NCI-H345 (cell line): Measurements from ENCODE around the gene NOC2L.
"Not testable (repeated sequence)": the region's sequence is repeated elsewhere in the genome, so short reads cannot be mapped to it uniquely, and the experiment has no call there.

ENCODE experiments used
- DNase-seq: peaks from one replicate; lab custom pipeline; 2025; lab: John Stamatoyannopoulos, UW

NOC2L gene

GRCh38 chr1:993379-993995 is 34.4 kb upstream of the NOC2L start:
- DNase-seq = no peak

GRCh38 chr1:992362-992761 is 33.3 kb upstream of the NOC2L start:
- DNase-seq = no peak

DNA sequence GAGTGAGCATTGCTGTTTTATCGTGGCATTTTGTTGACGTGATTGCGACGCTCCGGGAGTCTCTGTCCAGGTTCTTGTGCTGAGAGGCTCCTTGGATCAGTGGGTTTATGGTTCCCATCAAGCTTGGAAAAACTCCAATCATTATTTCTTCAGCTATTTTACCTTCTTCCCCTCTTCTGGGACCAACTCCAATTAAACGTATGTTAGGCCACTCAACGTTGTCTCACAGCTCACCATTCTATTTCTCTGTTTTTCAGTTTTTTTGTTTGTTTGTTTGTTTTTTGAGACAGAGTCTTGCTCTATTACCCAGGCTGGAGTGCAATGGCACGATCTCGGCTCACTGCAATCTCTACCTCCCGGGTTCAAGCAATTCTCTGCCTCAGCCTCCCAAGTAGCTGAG is 32.8 kb upstream of the NOC2L start:
- no peak for DNase-seq

- not testable (repeated sequence) for DNase-seq
These were observed 32.2 kb upstream of the NOC2L start for GRCh38 chr1:991275-991674.

DNA sequence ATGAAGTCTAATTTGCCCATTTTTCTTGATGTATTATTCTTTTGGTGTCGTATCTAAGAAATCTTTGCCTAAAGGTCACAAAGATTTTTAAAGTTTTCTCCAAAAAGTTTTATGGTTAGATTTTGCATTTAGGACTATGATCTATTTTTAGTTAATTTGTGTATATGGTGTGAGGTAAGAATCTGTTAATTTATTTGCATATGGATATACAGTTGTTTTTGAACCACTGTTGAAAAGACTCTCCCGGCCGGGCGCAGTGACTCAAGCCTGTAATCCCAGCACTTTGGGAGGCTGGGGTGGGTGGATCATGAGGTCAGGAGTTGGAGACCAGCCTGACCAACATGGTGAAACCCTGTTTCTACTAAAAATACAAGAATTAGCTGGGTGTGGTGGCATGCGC is 29.0 kb upstream of the NOC2L start:
- not testable (repeated sequence) for DNase-seq

- no peak for DNase-seq
These were observed 26.1 kb upstream of the NOC2L start for GRCh38 chr1:985126-985525.

DNA sequence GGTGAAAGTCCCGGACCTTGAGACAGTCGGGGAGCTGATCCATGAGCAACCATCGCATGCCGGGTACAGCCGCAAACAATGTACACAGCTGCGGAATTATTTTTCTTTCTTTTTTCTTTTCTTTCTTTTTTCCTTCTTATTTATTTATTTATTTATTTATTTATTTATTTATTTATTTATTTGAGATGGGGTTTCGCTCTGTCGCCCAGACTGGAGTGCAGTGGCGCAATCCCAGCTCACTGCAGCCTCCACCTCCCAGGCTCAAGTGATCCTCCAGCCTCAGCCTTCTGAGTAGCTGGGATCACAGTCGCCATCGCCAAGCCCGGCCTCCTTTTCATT is 25.4 kb upstream of the NOC2L start:
- DNase-seq = no peak

DNA sequence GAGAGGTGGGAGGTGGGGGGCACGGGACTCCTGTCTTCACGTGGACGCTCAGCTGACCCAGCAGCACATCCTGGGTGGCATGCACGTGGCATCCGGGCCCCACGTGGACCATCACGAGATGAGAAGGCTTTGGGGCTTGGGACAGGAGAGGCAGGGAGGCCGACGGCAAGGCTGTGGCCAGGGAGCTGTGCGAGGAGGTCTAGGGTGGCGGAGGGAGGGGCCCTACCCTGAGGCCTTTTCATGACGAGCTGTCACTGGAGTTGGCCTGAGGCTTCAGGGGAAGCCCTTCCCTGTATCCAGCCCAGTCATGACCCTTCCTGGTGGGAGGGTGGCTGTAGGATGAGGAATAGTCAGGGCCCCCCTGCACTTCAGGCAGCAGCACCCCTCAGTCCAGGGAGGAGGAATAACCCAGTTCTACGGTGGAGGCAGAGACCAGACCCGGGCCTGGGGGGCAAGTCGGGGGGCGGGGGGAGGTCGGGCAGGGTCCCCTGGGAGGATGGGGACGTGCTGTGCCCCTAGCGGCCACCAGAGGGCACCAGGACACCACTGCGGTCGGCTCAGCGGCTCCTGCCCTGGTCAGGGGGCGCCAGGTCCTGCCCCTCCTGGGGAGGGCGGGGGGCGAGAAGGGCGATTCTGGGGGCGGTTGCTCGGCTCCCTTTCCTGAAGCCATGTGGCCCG is 24.9 kb upstream of the NOC2L start:
- peak; percentile 19 for DNase-seq

DNA sequence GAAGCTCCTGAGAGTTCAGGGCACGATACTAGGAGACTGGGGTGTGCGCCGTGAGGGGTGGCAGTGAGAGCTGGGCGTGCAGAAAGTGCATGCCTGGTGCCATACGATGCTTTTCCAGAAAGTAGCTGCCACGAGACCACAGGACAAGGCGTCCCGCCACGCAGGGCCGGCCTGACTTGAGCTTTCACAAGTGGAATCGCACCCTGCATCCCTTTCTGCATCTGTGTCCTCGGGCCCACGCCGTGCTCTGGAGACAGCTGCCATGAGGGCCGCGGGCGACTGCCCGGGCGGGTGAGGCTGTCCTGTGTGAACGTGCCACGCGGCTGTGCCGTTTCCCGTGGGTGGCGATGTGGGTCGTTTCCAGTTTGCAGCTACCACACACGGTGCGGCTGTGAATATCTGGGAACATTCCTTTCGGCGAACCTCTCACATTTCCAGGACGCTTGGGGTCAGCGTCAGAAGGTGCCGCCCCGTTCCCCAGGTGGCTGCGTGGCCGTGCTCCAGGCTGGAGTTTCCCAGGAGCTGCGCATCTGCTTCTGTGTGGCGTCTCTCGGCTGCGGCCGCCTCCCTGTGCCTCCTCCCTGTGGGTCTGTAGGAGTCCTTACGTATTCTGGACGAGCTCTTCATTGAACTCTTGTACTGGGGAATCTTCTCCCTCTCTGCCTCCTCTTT is 23.8 kb upstream of the NOC2L start:
- no peak for DNase-seq

GRCh38 chr1:981955-982558 is 23.0 kb upstream of the NOC2L start, which contains the start of gene PERM1:
Gene PERM1, minus strand, starts transcription at chr1:982093. Its CDS starts 1,064 bp downstream, at chr1:981029.
- no peak for DNase-seq

- DNase-seq = no peak
These were observed 22.5 kb upstream of the NOC2L start for GRCh38 chr1:981491-981954.

DNA sequence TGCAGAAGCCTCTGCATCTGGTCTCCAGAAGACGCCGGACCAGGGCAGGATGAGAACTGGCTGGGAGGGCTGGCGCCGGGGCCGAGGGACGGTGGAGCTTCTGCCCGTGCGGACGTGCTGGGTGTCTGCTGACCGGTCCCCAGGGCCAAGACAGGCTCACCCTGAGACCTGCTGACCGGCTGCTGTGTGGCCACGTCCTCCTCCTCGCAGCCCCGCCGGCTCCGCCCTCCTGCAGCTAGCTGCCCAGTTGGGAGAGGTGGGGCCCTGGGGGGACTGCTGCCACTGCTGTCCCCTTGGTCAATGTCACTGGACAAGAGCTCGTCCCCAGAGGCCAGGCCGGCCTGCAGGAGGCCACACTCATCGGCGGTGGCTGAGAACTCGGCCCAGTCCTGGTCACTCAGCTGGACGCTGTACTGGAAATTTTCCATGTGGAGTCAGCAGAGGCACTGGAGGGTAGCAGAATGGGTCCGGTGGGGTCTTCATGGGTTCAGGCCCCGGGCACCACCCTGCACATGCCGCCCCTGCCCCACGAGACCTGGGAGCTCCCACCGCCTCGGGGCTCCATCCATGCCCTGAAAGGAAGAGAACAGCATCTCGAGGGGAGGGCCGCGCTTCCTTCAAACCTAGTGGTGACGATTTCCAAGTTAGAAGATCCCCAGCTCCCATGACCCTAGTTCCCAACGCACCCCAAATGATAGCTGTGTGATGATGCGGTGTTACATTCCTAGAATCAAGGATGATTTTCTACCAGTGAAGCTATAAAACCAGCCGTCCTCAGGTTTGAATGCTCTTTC is 21.7 kb upstream of the NOC2L start:
- no peak for DNase-seq

- DNase-seq = no peak
These were observed 21.1 kb upstream of the NOC2L start for GRCh38 chr1:980137-980571.

- DNase-seq = no peak
These were observed 20.7 kb upstream of the NOC2L start for GRCh38 chr1:979744-980072.

GRCh38 chr1:978835-979743 is 20.0 kb upstream of the NOC2L start:
- DNase-seq = no peak

DNA sequence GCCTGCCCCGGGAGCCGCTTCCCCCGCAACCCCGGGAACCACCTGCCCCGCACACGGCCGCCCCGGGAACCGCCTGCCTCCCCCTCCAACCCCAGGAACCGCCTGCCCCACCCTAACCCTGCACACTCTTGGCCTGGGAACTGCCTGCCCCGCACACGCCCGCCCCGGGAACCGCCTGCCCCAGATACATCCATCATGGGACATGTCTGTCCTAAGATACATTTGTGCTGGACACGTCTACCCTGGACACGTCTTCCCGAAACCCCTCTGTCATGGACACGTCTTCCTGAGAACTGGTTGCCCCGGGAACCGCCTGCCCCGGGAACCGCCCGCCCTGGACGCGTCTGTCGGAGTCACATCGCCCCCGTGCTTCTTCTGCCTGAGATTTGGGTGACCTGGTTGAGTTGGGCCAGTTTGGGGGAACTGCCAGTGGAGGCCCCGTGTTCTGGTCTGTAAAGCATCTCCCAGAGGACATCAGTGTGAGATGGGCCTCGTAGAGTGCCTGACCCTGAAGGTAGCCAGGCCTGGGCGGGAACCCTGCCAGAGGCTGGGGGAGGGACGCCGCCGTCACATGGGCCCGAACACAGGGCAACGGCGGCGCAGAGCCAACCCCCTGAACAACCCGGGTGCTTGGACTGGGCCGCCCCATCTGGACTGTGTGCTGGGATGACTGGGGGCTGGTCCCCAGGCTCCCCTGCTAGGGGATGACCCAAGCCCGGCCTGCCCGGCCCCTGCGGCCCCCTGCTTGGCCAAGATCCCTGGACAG is 19.2 kb upstream of the NOC2L start:
- no peak for DNase-seq

- DNase-seq = not testable (repeated sequence)
These were observed 17.7 kb upstream of the NOC2L start for GRCh38 chr1:976791-977190.

DNA sequence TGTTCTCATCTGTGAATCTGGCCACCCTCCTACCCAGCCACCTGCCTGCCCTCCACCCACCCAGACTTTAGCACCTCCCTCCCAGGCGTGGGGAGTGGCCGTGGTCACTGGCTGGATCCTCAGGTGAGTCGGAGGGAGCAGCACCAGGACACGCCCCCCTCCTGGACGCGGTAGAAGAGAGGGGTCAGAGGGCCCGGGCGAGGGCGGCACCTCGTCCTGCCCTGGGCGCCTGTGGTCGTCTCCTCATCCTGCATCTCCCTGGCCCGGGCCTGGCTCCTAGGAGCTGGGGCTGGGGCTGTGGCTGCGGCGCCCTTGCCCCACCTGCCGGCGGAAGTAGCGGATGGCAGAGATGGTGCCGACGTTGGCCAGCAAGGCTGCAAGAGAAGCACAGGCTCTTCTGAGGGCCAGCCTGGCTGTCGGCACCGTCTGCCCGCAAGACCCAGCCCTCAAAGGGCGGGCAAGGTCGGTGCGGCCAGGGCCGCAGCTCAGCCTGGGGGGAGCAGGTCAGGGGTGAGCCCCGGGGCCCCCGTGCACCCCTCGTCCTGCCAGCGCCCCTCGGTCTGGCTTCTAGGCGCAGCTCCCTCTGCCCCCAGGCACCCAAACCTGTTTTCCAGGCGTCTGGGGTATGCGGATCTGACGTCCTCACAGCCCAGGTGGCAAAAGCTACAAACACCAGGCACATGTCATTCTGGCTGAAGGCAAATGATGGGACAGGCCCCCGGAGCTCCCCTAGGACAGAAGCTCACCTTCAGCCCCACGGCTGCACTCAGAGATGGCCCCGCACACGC is 17.0 kb upstream of the NOC2L start:
- DNase-seq = peak; percentile 77

- no peak for DNase-seq
These were observed 16.3 kb upstream of the NOC2L start for GRCh38 chr1:975365-975764.
